H1 (cell line): ENCODE results near the gene STAG1. TPM values are rescaled to one million over a fixed set of nuclear protein-coding genes. Genes with fewer than 3 reads are reported as not detected.

ENCODE experiments used
- CTCF ChIA-PET: fragments of 300-600 bp; sonication (Branson Sonifier 250); formaldehyde crosslinking; loops from one replicate; lab custom pipeline; 2021; ENCODE audit not compliant: partially characterized antibody; lab: Charles Lee
- POLR2A ChIA-PET: fragments of 300-600 bp; sonication (Branson Sonifier 250); formaldehyde crosslinking; loops from one replicate; lab custom pipeline; 2021; ENCODE audit warnings: inconsistent platforms; ENCODE audit not compliant: partially characterized antibody; lab: Charles Lee
- DNase-seq, 2 experiments: peaks; one replicate each; pipeline versions ENCODE4 v3.0.0 to v3.0.0-alpha.2; 2010 to 2022; ENCODE audit warnings: low spot score in 2 of 2, low read depth in 1 of 2, mixed read lengths in 1 of 2
- FAIRE-seq: peaks from 2 replicates; lab custom pipeline; 2011; peaks lifted over from hg19 to GRCh38; lab: Jason Lieb, UNC
- H2AFZ ChIP-seq: 2 replicates; pipeline ENCODE4 v1.8.1; 2012; ENCODE audit warnings: low read length, inconsistent platforms
- H2AK5ac ChIP-seq: 2 replicates; pipeline ENCODE4 v1.6.1; 2013; ENCODE audit warnings: low read depth, low read length
- H2BK120ac ChIP-seq: replicated peaks from 2 replicates; pipeline ENCODE3; 2013; ENCODE audit warnings: low read depth, low read length, inconsistent platforms
- H2BK12ac ChIP-seq: 2 replicates; pipeline ENCODE4 v1.6.1; 2013; ENCODE audit warnings: low read depth, low read length
- H2BK15ac ChIP-seq: 2 replicates; pipeline ENCODE4 v1.6.1; 2013; ENCODE audit warnings: low read length
- H2BK20ac ChIP-seq: 2 replicates; pipeline ENCODE4 v1.6.1; 2013; ENCODE audit warnings: low read length
- H2BK5ac ChIP-seq: 2 replicates; pipeline ENCODE4 v1.6.1; 2013; ENCODE audit warnings: low read depth, low read length
- H3K14ac ChIP-seq: 2 replicates; pipeline ENCODE4 v1.6.1; 2013; ENCODE audit warnings: inconsistent platforms; ENCODE audit not compliant: insufficient read length
- H3K18ac ChIP-seq: 2 replicates; pipeline ENCODE4 v1.6.1; 2013; ENCODE audit warnings: low read length; ENCODE audit errors: extremely low read depth
- H3K23ac ChIP-seq: 2 replicates; pipeline ENCODE4 v1.6.1; 2013; ENCODE audit warnings: inconsistent platforms; ENCODE audit not compliant: insufficient read length
- H3K23me2 ChIP-seq: 2 replicates; pipeline ENCODE4 v1.6.1; 2013; ENCODE audit warnings: low read depth, low read length
- H3K27ac ChIP-seq: 2 replicates; pipeline ENCODE4 v1.6.1; 2011; ENCODE audit warnings: low read depth, low read length, inconsistent platforms
- H3K27me3 ChIP-seq, 4 experiments: replicated peaks in 1 of 4; 1 replicate in 1 of 4; 2 replicates in 3 of 4; pipeline versions ENCODE4 v1.6.1 to v1.8.1; 2011 to 2013; ENCODE audit warnings: low read length in 3 of 4, mild to moderate bottlenecking in 3 of 4, inconsistent platforms in 2 of 4, mixed read lengths in 2 of 4, moderate library complexity in 1 of 4; ENCODE audit not compliant: control insufficient read depth in 3 of 4, insufficient read depth in 3 of 4; ENCODE audit errors: extremely low read depth in 1 of 4
- H3K36me3 ChIP-seq, 4 experiments: 2 replicates each; pipeline versions ENCODE4 v1.6.1 to v1.8.1; 2011 to 2013; ENCODE audit warnings: mild to moderate bottlenecking in 4 of 4, low read length in 3 of 4, moderate library complexity in 2 of 4, control low read depth in 1 of 4, inconsistent platforms in 1 of 4; ENCODE audit not compliant: insufficient read depth in 4 of 4, control insufficient read depth in 2 of 4
- H3K4ac ChIP-seq: replicated peaks from 2 replicates; pipeline ENCODE3; 2013; ENCODE audit warnings: low read length, low read depth, mixed read lengths, inconsistent platforms; ENCODE audit not compliant: insufficient read length
- H3K4me1 ChIP-seq, 4 experiments: replicated peaks in 1 of 4; 1 replicate in 1 of 4; 2 replicates in 3 of 4; pipeline versions ENCODE4 v1.6.1 to v1.8.1; 2011 to 2013; ENCODE audit warnings: low read length in 3 of 4, inconsistent platforms in 2 of 4, mixed read lengths in 1 of 4; ENCODE audit not compliant: insufficient read depth in 4 of 4, control insufficient read depth in 3 of 4
- H3K4me2 ChIP-seq, 2 experiments: 2 replicates each; pipeline versions ENCODE4 v1.6.1 to v1.8.1; 2011 to 2013; ENCODE audit warnings: low read depth in 2 of 2, low read length in 2 of 2, control low read depth in 1 of 2, inconsistent platforms in 1 of 2, mild to moderate bottlenecking in 1 of 2; ENCODE audit not compliant: insufficient read depth in 1 of 2
- H3K4me3 ChIP-seq, 4 experiments: fragments of 200-600, 300-600 bp in 1 of 4; sonication (generic), shearing (Covaris generic), sonication (Bioruptor Twin) in 1 of 4; 2 replicates each; pipeline versions ENCODE4 v1.5.1 to v1.8.1; 2011 to 2016; ENCODE audit warnings: low read length in 4 of 4, low read depth in 3 of 4, control low read depth in 2 of 4, inconsistent platforms in 2 of 4, mild to moderate bottlenecking in 2 of 4, mixed read lengths in 1 of 4, moderate library complexity in 1 of 4; ENCODE audit not compliant: insufficient read depth in 2 of 4; ENCODE audit errors: extremely low read depth in 1 of 4
- H3K56ac ChIP-seq: replicated peaks from 2 replicates; pipeline ENCODE3; 2013; ENCODE audit warnings: low read depth, mild to moderate bottlenecking, mixed read lengths, low read length, inconsistent platforms; ENCODE audit not compliant: insufficient read length
- H3K79me1 ChIP-seq: 2 replicates; pipeline ENCODE4 v1.6.1; 2013; ENCODE audit warnings: low read depth, low read length, control low read depth
- H3K79me2 ChIP-seq, 2 experiments: 2 replicates each; pipeline versions ENCODE4 v1.6.1 to v1.8.1; 2012 to 2013; ENCODE audit warnings: low read length in 2 of 2, mild to moderate bottlenecking in 2 of 2, inconsistent platforms in 1 of 2; ENCODE audit not compliant: insufficient read depth in 2 of 2, control insufficient read depth in 1 of 2
- H3K9ac ChIP-seq, 4 experiments: replicated peaks in 1 of 4; 1 replicate in 1 of 4; 2 replicates in 3 of 4; pipeline versions ENCODE4 v1.6.1 to v1.8.1; 2011 to 2013; ENCODE audit warnings: low read depth in 3 of 4, low read length in 3 of 4, control low read depth in 2 of 4, mild to moderate bottlenecking in 2 of 4, moderate library complexity in 2 of 4, inconsistent platforms in 1 of 4; ENCODE audit errors: extremely low read depth in 1 of 4
- H3K9me3 ChIP-seq, 2 experiments: 2 replicates each; pipeline versions ENCODE4 v1.6.1 to v1.8.1; 2012 to 2013; ENCODE audit warnings: mild to moderate bottlenecking in 2 of 2, moderate library complexity in 2 of 2, control low read depth in 1 of 2, inconsistent platforms in 1 of 2, low read depth in 1 of 2, low read length in 1 of 2, mixed read lengths in 1 of 2; ENCODE audit not compliant: insufficient read depth in 2 of 2
- H4K20me1 ChIP-seq, 2 experiments: replicated peaks in 1 of 2; 2 replicates each; pipeline versions ENCODE3 to v1.8.1; 2011 to 2013; ENCODE audit warnings: inconsistent platforms in 2 of 2, low read length in 2 of 2, mild to moderate bottlenecking in 1 of 2; ENCODE audit not compliant: insufficient read depth in 2 of 2, control insufficient read depth in 1 of 2
- H4K5ac ChIP-seq: 2 replicates; pipeline ENCODE4 v1.6.1; 2013; ENCODE audit warnings: low read length, low read depth, mixed read lengths, inconsistent platforms; ENCODE audit not compliant: insufficient read length
- H4K8ac ChIP-seq: 2 replicates; pipeline ENCODE4 v1.8.0; 2013; ENCODE audit warnings: mild to moderate bottlenecking, moderate library complexity, low read length, inconsistent platforms; ENCODE audit not compliant: insufficient read depth; ENCODE audit errors: extremely low read depth
- H4K91ac ChIP-seq: replicated peaks from 2 replicates; pipeline ENCODE3; 2013; ENCODE audit warnings: low read length, mixed read lengths, inconsistent platforms; ENCODE audit not compliant: insufficient read length
- BACH1 ChIP-seq: IDR thresholded peaks from 2 replicates; pipeline ENCODE4 v1.6.1; 2012; ENCODE audit warnings: low read length, improper control_type of control experiment
- RXRA ChIP-seq: IDR thresholded peaks from 2 replicates; pipeline ENCODE4 v1.6.1; 2011; ENCODE audit warnings: low read depth, mild to moderate bottlenecking, low read length, moderate library complexity; ENCODE audit not compliant: insufficient read depth
- WGBS, 2 experiments: shearing (Covaris generic) in 1 of 2; methylation state at CpG; one replicate each; pipeline versions ENCODE4 v1.1.6 to v1.1.7; 2013 to 2015; ENCODE audit warnings: low lambda C conversion rate in 2 of 2, mixed read lengths in 2 of 2, inconsistent platforms in 1 of 2, low coverage in 1 of 2, missing lambda C conversion rate in 1 of 2; ENCODE audit not compliant: insufficient replicate concordance in 2 of 2, insufficient coverage in 1 of 2, insufficient read length in 1 of 2; ENCODE audit errors: extremely low coverage in 1 of 2, missing lambda C conversion rate in 1 of 2; 5-methylcytosine and 5-hydroxymethylcytosine counted together
- polyA plus RNA-seq, 7 experiments: library from polyadenylated mRNA; depleted of rRNA in 3 of 7; stranded (reverse) in 5 of 7; unstranded in 2 of 7; fragments of >200 nt in 5 of 7; fragments of 200-250 nt in 2 of 7; gene quantifications; 1 replicate in 5 of 7; 2 replicates in 1 of 7; 4 replicates in 1 of 7; pipeline versions ENCODE4 v1.2.1 to v1.2.3, GENCODE V29; 2011 to 2013; ENCODE audit warnings: missing spikeins in 2 of 7, mixed read lengths in 2 of 7
- total RNA-seq: library from RNA; stranded (reverse); fragmentation: NEBNext Ultra II Directional; extraction: Animal tissue kit (Norgen Biotek cat#: 25700); gene quantifications from 2 replicates; pipeline ENCODE4 v1.2.1, GENCODE V29; 2021
- TF ChIP-seq, protein P1 (sequence below), 3 experiments: IDR thresholded peaks; 1 replicate in 2 of 3; 2 replicates in 1 of 3; pipeline versions ENCODE4 v1.5.1 to v1.6.1; 2011; ENCODE audit warnings: low read length in 3 of 3, mild to moderate bottlenecking in 3 of 3, inconsistent platforms in 2 of 3, low read depth in 1 of 3, moderate library complexity in 1 of 3; ENCODE audit not compliant: insufficient read depth in 1 of 3; ENCODE audit errors: control extremely low read depth in 1 of 3

The STAG1 gene
- total and polyA plus RNA-seq, 2 of the 8 experiments (the other 6 are each of a cell fraction or from before 2014, with no cell fraction given) = 4.6 to 23.4 TPM

DNA sequence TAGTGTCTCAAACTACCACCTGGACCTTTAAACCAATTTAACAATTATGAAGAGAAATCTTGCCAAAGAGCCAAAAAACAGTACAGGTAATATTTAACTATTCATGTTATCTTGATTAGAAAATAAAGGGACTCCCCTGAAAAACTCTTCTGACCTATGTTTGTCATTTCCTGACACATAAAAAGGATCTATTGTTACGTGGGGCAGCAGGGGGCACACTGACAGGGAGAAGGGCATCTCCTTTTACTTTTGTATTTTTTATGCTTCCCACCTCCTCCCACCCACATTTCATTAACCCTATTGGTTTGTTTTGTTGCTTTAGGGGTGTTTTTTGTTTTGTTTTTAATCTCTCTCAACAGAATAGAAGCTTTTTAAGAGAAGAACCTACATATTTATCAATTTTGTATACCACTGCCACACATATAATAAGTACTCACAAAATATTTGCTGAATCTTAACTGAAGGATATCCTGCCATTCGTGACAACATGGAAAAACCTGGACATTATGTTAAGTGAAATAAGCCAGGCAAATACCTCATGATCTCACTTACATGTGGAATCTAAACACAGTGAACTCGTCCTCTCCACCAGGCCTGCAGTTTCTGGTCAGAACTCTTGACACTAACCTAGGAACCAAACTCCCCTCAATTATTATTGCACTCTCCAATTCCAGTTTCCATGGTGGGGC, 17.7 kb downstream of the STAG1 start:
- Histone ChIP-seq H3K4ac (no peak overlapping the region), H3K4me2 (peak overlapping the region in 1 of 2 experiments; percentile 26; a peak in 1 of 4 replicates), H3K18ac (no peak overlapping the region; the same call in 1 of the 2 replicates), H4K8ac (no peak overlapping the region), H3K14ac (no peak overlapping the region), H4K5ac (no peak overlapping the region), H4K91ac (no peak overlapping the region), H3K79me1 (peaks cover 8% of the 10 kb centered on the region; the same call in 1 of the 2 replicates), H3K56ac (no peak overlapping the region), H3K79me2 (peaks cover 14 to 90% of the 10 kb centered on the region in 2 experiments), H3K27me3 (no peaks in the 10 kb centered on the region), H3K4me1 (peaks cover 0 to 2% (median 0%) of the 10 kb centered on the region in 4 experiments; a peak in 2 of 7 replicates), H2BK20ac (no peak overlapping the region), H2AK5ac (0 out of 2 replicates have a peak overlapping the region, but pooled peaks have one; percentile 8), H3K23ac (no peak overlapping the region), H4K20me1 (no peaks in the 10 kb centered on the region), H3K9me3 (no peaks in the 10 kb centered on the region), H2BK5ac (0 out of 2 replicates have a peak overlapping the region, but pooled peaks have one; percentile 19), H3K36me3 (no peaks in the 10 kb centered on the region), H2BK12ac (no peak overlapping the region), H2BK15ac (no peak overlapping the region), H3K4me3 (peak overlapping the region in 1 of 4 experiments; percentile 7; a peak in 1 of 8 replicates), H2BK120ac (peak overlapping the region; percentile 45), H3K9ac (no peak overlapping the region), H3K27ac (no peak overlapping the region), H2AFZ (no peak overlapping the region), H3K23me2 (no peaks in the 10 kb centered on the region)
- FAIRE-seq (no peak), DNase-seq (no peak)
- TF ChIP-seq RXRA = no peak
- no peak for TF ChIP-seq BACH1
- TF ChIP-seq, protein P1, sequence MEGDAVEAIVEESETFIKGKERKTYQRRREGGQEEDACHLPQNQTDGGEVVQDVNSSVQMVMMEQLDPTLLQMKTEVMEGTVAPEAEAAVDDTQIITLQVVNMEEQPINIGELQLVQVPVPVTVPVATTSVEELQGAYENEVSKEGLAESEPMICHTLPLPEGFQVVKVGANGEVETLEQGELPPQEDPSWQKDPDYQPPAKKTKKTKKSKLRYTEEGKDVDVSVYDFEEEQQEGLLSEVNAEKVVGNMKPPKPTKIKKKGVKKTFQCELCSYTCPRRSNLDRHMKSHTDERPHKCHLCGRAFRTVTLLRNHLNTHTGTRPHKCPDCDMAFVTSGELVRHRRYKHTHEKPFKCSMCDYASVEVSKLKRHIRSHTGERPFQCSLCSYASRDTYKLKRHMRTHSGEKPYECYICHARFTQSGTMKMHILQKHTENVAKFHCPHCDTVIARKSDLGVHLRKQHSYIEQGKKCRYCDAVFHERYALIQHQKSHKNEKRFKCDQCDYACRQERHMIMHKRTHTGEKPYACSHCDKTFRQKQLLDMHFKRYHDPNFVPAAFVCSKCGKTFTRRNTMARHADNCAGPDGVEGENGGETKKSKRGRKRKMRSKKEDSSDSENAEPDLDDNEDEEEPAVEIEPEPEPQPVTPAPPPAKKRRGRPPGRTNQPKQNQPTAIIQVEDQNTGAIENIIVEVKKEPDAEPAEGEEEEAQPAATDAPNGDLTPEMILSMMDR (IDR thresholded peaks at IDR 0.05; ENCODE audit: control extremely low read depth in 1 of 3, insufficient read depth in 1 of 3, low read depth in 1 of 3, low read length in 3 of 3) = peak in 1 of 3 experiments; percentile 7; a peak in 1 of 4 replicates
- 47% methylated on average over 3 of the region's 3 CpGs; no CpG with 5 or more reads in 1 of the 2 experiments for WGBS, 2 experiments
- CTCF ChIA-PET = interaction anchor here (0.6 kb wide), 1 partner anchor 295 kb away, joined by 3 read pairs; no protein-coding TSS in a partner anchor
- POLR2A ChIA-PET = interaction anchor here (0.8 kb wide), 1 partner anchor 20 kb away, joined by 4 read pairs; no protein-coding TSS in a partner anchor
